GM19238 (cell line): ENCODE measurements around the gene DPYSL5.

ENCODE experiments used
- DNase-seq: peaks from one replicate; pipeline ENCODE4 v3.0.0; 2011; ENCODE audit warnings: low spot score; ENCODE audit not compliant: insufficient read length

The DPYSL5 gene

GRCh38 chr2:26964446-26965130, 116.7 kb downstream of the DPYSL5 start:
- no peak for DNase-seq

GRCh38 chr2:26968001-26968400, 120.1 kb downstream of the DPYSL5 start:
- DNase-seq = no peak

GRCh38 chr2:26969077-26969844, 121.3 kb downstream of the DPYSL5 start:
- no peak for DNase-seq

- peak; percentile 82 for DNase-seq
These were observed 122.5 kb downstream of the DPYSL5 start, which contains the start of gene MAPRE3 for GRCh38 chr2:26970244-26970927. TSS of gene MAPRE3 (plus strand) at chr2:26970637. CDS start at chr2:27022219, 51,582 bp downstream.

GRCh38 chr2:26970928-26971627, 123.1 kb downstream of the DPYSL5 start:
- no peak for DNase-seq

GRCh38 chr2:26971911-26972786, 124.2 kb downstream of the DPYSL5 start:
- DNase-seq = no peak

GRCh38 chr2:26974352-26974751, 126.4 kb downstream of the DPYSL5 start:
- no peak for DNase-seq

GRCh38 chr2:26975102-26975501, 127.2 kb downstream of the DPYSL5 start:
- DNase-seq = no peak

- DNase-seq = no peak
These were observed 127.7 kb downstream of the DPYSL5 start for GRCh38 chr2:26975656-26976055.

- DNase-seq = no peak
These were observed 128.3 kb downstream of the DPYSL5 start for GRCh38 chr2:26976237-26976636.

- no peak for DNase-seq
These were observed 129.1 kb downstream of the DPYSL5 start for GRCh38 chr2:26977012-26977411.

- no peak for DNase-seq
These were observed 130.2 kb downstream of the DPYSL5 start for GRCh38 chr2:26978061-26978596.

- no peak for DNase-seq
These were observed 131.8 kb downstream of the DPYSL5 start for GRCh38 chr2:26979741-26980140.

- DNase-seq = no peak
These were observed 133.0 kb downstream of the DPYSL5 start for GRCh38 chr2:26980971-26981370.

GRCh38 chr2:26982102-26982742, 134.3 kb downstream of the DPYSL5 start:
- DNase-seq = peak; percentile 22

GRCh38 chr2:26983746-26984145, 135.8 kb downstream of the DPYSL5 start:
- DNase-seq = no peak

- no peak for DNase-seq
These were observed 137.9 kb downstream of the DPYSL5 start for GRCh38 chr2:26985807-26986206.

GRCh38 chr2:26986576-26986975, 138.6 kb downstream of the DPYSL5 start:
- DNase-seq = no peak

GRCh38 chr2:26988058-26988860, 140.3 kb downstream of the DPYSL5 start:
- no peak for DNase-seq
